ENCODE data around the gene CNTRL.
A peak's percentile ranks its signal among the peaks of the same experiment; 100 is the strongest.

The CNTRL gene

GRCh38 chr9:121206516-121207370 lies 132.0 kb downstream of the CNTRL start:
- TF ChIP-seq, protein P1, sequence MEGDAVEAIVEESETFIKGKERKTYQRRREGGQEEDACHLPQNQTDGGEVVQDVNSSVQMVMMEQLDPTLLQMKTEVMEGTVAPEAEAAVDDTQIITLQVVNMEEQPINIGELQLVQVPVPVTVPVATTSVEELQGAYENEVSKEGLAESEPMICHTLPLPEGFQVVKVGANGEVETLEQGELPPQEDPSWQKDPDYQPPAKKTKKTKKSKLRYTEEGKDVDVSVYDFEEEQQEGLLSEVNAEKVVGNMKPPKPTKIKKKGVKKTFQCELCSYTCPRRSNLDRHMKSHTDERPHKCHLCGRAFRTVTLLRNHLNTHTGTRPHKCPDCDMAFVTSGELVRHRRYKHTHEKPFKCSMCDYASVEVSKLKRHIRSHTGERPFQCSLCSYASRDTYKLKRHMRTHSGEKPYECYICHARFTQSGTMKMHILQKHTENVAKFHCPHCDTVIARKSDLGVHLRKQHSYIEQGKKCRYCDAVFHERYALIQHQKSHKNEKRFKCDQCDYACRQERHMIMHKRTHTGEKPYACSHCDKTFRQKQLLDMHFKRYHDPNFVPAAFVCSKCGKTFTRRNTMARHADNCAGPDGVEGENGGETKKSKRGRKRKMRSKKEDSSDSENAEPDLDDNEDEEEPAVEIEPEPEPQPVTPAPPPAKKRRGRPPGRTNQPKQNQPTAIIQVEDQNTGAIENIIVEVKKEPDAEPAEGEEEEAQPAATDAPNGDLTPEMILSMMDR (IDR thresholded peaks at IDR 0.05; ENCODE audit: insufficient read depth, low read length, missing control alignments): no peak
- ChIA-PET CTCF (interaction anchor here (0.6 to 2.9 kb wide), 4 partner anchors 7 to 113 kb away, joined by 3 to 20 read pairs (median 5); no protein-coding TSS in a partner anchor), POLR2A (no interaction called here)
- no peak for DNase-seq (ENCODE audit: low read depth, low spot score)
- no peak overlapping the region for H3K4me3 ChIP-seq (ENCODE audit: low read depth, low read length)

GRCh38 chr9:121207371-121207940 lies 132.7 kb downstream of the CNTRL start:
- H3K4me3 ChIP-seq (ENCODE audit: low read depth, low read length): no peak overlapping the region
- POLR2A ChIA-PET: no interaction called here
- no peak for DNase-seq (ENCODE audit: low read depth, low spot score)
- TF ChIP-seq, protein P1 (IDR thresholded peaks at IDR 0.05; ENCODE audit: insufficient read depth, low read length, missing control alignments): no peak
- CTCF ChIA-PET: interaction anchor here (0.6 to 13.2 kb wide), 4 partner anchors 10 to 193 kb away, joined by 3 to 195 read pairs (median 8); no protein-coding TSS in a partner anchor

DNA sequence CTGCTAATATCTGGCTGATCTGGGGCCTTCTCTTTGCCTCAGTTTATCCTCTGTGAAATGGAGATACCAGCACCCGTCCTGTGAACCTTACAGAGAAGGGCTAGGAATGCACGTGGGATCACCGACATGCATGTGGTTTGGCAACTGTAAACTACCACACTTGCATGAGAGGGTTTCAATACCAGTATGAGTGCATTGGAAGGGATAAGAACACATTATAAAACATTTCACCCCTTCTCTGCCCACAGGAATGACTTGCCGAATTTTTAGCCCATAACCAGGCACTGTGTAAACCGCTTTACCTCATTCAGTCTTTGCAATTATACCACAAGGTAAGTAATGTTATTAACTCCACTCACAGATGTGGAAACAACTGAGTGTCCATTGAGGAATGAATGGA lies 135.8 kb downstream of the CNTRL start:
- DNase-seq (ENCODE audit: low read depth, low spot score): no peak
- no peak overlapping the region for H3K4me3 ChIP-seq (ENCODE audit: low read depth, low read length)
- ChIA-PET POLR2A (no interaction called here), CTCF (interaction anchor here (1.3 to 13.2 kb wide), 10 partner anchors 8 to 190 kb away, joined by 5 to 195 read pairs (median 60); partner anchors contain the start of genes GSN and RAB14)
- TF ChIP-seq, protein P1 (IDR thresholded peaks at IDR 0.05; ENCODE audit: insufficient read depth, low read length, missing control alignments): no peak

DNA sequence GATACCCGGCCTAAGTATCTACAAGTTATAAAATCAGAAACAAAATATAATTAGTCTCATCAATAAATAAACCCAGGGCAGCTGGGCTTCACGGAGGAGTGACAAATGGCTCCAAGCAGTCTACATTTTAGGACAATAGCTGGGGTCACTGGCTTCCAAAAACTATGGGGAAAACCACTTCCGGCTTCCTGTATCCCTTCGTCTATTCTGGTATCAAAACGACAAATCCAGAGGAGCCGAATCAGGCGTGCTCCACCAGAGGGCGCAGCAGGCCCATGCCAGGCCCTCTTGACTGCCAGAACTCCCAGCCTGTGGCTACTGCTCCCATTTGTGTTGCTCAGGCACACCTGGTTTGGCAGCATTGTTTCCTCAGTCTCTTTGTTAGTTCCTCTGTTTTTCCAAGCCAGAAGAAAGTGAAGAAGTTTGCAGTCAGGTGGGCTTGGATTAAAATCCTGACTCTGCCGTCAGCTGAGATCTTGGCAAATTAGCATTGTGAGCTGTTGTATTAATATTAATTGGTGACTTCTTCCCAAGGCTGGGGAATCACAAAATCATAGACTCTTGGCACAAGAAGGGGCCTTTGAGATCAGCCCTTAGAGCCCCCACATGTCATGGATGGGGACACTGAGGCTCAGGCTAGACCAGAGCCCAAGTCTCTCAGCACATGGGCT lies 138.5 kb downstream of the CNTRL start:
- peak; percentile 45 for DNase-seq (ENCODE audit: low read depth, low spot score)
- CTCF ChIA-PET: interaction anchor here (0.6 to 13.2 kb wide), 50 partner anchors 8 to 458 kb away, joined by 3 to 195 read pairs (median 8); partner anchors contain the start of genes GSN and RAB14
- TF ChIP-seq, protein P1 (IDR thresholded peaks at IDR 0.05; ENCODE audit: insufficient read depth, low read length, missing control alignments): peak; percentile 93
- H3K4me3 ChIP-seq (ENCODE audit: low read depth, low read length): no peak overlapping the region
- POLR2A ChIA-PET: interaction anchor here (1.2 to 1.6 kb wide), 3 partner anchors 59 to 118 kb away, joined by 3 to 5 read pairs (median 4); no protein-coding TSS in a partner anchor

DNA sequence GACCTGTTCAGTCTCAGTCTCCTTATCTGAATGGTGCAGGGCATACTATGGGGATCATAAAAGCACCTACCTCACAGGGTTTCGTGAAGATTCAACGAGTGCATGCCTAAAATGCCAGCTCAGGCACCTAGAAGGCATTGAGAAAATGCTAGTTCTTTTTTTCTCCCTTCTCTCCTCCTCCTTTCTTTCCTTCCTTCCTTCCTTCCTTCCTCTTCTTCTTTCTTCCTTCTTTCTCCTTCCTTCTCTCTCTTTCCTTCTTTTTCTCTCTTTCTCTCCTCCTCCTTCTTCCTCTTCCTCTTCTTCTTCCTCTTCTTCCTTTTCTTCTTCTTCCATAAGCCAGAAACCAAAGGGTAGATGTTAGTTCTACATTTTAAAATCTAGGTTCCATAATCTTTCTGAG lies 139.2 kb downstream of the CNTRL start:
- ChIA-PET POLR2A (interaction anchor here (1.2 to 1.6 kb wide), 3 partner anchors 58 to 118 kb away, joined by 3 to 5 read pairs (median 4); no protein-coding TSS in a partner anchor), CTCF (interaction anchor here (0.6 to 13.2 kb wide), 43 partner anchors 9 to 459 kb away, joined by 3 to 195 read pairs (median 10); partner anchors contain the start of genes GSN and RAB14)
- no peak overlapping the region for H3K4me3 ChIP-seq (ENCODE audit: low read depth, low read length)
- DNase-seq (ENCODE audit: low read depth, low spot score): no peak
- TF ChIP-seq, protein P1 (IDR thresholded peaks at IDR 0.05; ENCODE audit: insufficient read depth, low read length, missing control alignments): no peak
